ENCODE measurements around the gene DPY19L1.
"Not testable (repeated sequence)": the region's sequence is repeated elsewhere in the genome, so short reads cannot be mapped to it uniquely, and the experiment has no call there.

- not testable (repeated sequence) for TF ChIP-seq ESRRG (CRISPR knock-in tag; IDR thresholded peaks at IDR 0.05); GLIS3 (CRISPR knock-in tag; IDR thresholded peaks at IDR 0.05); CREB5 (CRISPR knock-in tag; IDR thresholded peaks at IDR 0.05; ENCODE audit: low read depth); ZNF565 (CRISPR knock-in tag; conservative IDR thresholded peaks at IDR 0.05; ENCODE audit: low read depth); RARB (CRISPR knock-in tag; IDR thresholded peaks at IDR 0.05); SNAI2 (CRISPR knock-in tag; IDR thresholded peaks at IDR 0.05); ZC3H10 (CRISPR knock-in tag; IDR thresholded peaks at IDR 0.05); ZFP3 (CRISPR knock-in tag; IDR thresholded peaks at IDR 0.05)
These were observed 52.1 kb downstream of the DPY19L1 start for GRCh38 chr7:34985155-34985554.

Measured in SK-N-SH treated with all-trans-retinoic acid at 6 μM for 48 hours (cell line).